GM19351 (cell line): ENCODE data around the gene RNLS.

Source experiments
- ATAC-seq: cut with Tn5 transposase; IDR thresholded peaks from one replicate; pipeline ENCODE4 v1.9.1; 2021; ENCODE audit warnings: mild to moderate bottlenecking, moderate library complexity; ENCODE audit not compliant: unreplicated experiment

RNLS gene

GRCh38 chr10:88482220-88482619, 100.9 kb downstream of the RNLS start:
- ATAC-seq = no peak

DNA sequence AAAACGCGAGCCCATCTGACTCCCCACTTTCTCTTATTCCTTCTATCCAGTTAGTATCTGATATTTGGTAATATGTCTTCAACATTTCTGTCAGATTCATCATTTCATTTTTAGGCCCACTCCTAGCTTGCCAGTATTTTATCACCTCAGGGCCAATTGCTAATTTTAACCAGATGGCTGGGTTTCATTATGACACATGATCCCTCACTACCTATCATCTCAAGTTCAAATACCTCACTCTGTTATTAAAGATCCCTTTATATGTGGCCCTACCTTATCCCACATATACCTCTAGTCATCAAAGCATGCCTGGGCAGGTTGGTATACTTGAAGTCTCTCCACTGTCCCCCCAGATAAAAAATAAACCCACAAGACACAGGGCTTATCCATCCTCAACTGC, 104.9 kb downstream of the RNLS start:
- no peak for ATAC-seq

- no peak for ATAC-seq
These were observed 105.6 kb downstream of the RNLS start for GRCh38 chr10:88477343-88478085.

- no peak for ATAC-seq
These were observed 108.0 kb downstream of the RNLS start for GRCh38 chr10:88474884-88475844.

GRCh38 chr10:88473989-88474883, 108.9 kb downstream of the RNLS start:
- ATAC-seq = no peak

- ATAC-seq = no peak
These were observed 110.6 kb downstream of the RNLS start for GRCh38 chr10:88472540-88472939.

GRCh38 chr10:88471899-88472298, 111.2 kb downstream of the RNLS start:
- ATAC-seq = no peak

DNA sequence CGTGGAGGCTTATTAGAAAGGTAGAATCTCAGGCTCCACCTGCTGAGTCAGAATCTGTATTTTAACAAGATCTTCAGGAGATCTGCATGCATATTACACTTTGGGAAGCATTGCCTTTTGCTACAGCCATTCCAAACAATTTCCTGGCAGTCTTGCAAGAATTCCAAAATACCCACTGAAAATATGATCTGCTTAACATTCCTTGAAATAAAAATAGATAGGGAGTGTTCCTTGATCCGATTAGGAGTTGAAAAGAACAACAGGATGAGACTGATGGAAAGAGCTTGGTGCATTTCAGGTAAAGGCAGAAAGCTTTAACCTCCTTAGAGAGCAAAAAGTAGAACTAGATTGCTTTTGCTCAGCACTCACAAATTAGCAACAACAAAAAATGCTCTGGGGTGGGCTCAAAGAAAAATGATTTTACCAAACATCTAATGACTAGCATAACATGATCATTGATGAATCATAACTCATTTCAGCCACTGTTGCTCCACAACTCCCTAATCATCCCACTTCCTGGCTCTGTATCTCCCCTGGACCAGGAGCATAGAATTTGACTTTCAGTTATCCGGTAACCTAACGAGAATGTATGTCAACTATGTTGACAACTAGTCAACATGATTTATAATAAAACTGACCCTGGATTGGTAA, 115.2 kb downstream of the RNLS start:
- no peak for ATAC-seq

- no peak for ATAC-seq
These were observed 116.3 kb downstream of the RNLS start for GRCh38 chr10:88466786-88467185.

DNA sequence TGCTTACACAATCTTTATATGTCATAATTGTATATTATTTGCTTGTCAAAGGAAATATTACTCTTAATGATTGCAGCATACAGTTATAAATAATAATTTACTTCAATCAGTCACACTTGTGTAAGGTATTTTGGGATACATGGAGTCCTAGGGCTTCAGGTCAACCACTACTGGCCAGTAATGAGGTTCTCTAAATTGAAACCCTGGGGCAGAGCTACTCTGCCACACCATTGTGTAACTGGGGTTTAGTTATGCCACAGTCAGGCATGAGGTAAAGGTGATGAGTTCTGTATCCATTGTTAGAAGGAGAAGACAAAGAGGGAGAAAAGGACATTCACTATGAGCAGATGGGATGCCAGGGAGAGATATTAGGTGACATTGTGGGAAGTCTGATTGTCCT, 117.4 kb downstream of the RNLS start:
- no peak for ATAC-seq

GRCh38 chr10:88463811-88464210, 119.3 kb downstream of the RNLS start:
- no peak for ATAC-seq

DNA sequence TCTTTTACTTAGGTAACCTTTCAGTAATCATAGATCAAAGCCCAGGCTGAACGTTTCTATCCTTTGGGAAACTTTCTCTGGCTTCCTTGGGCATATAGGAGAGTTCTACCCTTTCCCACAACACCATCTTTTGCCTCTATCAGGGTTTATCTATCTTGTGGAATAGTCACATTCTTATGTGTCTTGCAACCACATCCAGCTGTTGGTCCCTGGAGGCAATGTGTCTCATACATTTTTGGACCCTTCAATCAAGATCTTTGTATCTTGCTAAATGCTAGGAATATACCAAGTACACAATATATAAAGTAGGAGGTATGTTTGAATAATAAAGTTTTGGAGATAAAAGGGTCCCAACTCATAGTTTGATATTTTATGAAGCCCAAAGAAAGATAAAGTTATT, 121.7 kb downstream of the RNLS start:
- no peak for ATAC-seq

DNA sequence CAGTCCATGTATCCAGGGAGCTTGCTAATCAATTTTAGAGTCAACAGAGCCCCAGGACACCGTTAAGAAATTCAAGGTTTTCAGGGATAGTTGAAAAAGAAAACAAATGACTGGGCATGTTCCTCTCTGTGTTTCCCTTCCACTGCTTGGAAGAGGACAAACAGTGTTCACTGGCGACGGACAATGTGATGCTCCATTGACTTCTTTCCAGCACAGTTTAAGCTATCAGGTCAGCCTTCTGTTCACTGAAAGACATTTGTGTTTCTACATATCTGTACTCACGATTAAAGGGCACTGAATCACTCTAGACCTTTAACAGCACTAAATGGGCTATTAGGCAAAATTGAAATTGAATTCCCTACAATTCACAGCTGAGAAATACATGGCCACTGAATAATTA, 123.6 kb downstream of the RNLS start:
- no peak for ATAC-seq

GRCh38 chr10:88458209-88458608, 124.9 kb downstream of the RNLS start:
- ATAC-seq = no peak

GRCh38 chr10:88457660-88458059, 125.5 kb downstream of the RNLS start:
- no peak for ATAC-seq

DNA sequence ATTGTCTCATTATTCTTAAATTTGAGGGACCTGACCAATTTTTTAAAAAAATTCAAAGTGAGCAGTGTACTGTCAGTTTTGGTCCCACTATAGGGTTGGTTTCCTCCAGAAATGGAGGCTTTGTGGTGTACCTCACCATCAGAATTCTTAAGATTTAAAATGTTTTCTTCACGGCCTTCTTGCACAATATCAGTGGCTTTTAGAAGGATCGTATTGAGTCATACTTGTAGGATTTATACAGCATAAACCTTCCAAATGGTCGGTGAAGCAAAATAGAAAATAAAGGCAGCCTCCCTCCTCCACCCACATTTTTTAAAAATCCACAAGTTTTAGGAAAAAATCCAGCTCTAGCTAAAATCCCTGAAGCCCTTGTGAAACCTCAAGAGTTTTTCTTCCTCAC, 126.4 kb downstream of the RNLS start:
- no peak for ATAC-seq

DNA sequence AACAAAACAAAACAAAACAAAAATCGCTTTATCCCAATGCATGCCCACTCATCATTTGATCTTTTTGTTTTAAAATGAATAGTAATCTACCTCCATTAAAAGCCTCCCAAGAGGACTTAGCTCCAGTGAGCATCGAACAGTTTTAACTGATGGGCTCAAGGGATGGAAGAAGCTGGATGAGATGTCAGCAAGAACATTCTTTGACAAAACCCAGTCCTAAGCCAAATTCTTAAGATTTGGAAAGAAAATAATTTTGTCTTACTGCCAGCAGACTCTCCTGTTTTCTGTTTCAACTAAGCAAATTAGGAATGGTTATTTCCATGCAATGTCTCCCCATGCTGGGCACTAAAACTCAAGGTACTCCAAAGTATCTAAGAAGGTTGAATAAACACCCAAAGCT, 127.3 kb downstream of the RNLS start:
- ATAC-seq = no peak

GRCh38 chr10:88450201-88450600, 132.9 kb downstream of the RNLS start:
- ATAC-seq = no peak

- no peak for ATAC-seq
These were observed 140.4 kb downstream of the RNLS start for GRCh38 chr10:88442716-88443115.

DNA sequence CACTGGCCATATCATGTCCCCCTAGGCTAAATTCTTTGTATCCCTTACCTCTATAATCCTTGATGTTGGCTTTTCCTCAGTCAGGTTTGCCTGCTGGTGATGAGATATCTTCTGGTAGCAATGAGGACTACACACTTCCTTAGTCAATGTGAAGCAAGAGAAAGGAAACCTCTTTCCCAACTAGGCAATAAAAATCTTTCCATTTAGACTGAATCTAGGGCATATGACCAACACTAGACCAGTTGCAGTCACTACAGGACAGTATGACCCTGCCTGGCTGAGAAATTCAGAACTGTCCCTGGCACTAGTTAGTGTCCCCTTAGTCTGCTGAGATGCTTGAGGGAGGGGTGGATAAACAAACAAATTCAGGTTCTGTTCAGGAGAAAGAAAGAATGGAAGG, 142.6 kb downstream of the RNLS start:
- no peak for ATAC-seq

- ATAC-seq = no peak
These were observed 143.2 kb downstream of the RNLS start for GRCh38 chr10:88439932-88440331.
